AG04450 (cell line): ENCODE measurements around the gene GPR161. TPM values are rescaled to one million over a fixed set of nuclear protein-coding genes. Genes with fewer than 3 reads are reported as not detected.

Source experiments
- CTCF ChIA-PET: fragments of 300-600, 350-600 bp; formaldehyde crosslinking; extraction: SDS; loops from one replicate; lab custom pipeline; 2022; ENCODE audit warnings: antibody characterized with exemption, inconsistent platforms; lab: Charles Lee
- POLR2A ChIA-PET: fragments of 350-600 bp; formaldehyde crosslinking; extraction: SDS; loops from one replicate; lab custom pipeline; 2021; ENCODE audit warnings: antibody characterized with exemption, inconsistent platforms; lab: Yijun Ruan, JAX
- DNase-seq: peaks from one replicate; pipeline ENCODE4 v3.0.0-alpha.2; 2011; ENCODE audit warnings: low read depth, low spot score
- H3K27ac ChIP-seq: one replicate; pipeline ENCODE4 v1.5.1; 2012; ENCODE audit warnings: low read depth, low read length, control low read depth
- H3K27me3 ChIP-seq: one replicate; pipeline ENCODE4 v1.6.0; 2012; ENCODE audit warnings: low read length; ENCODE audit not compliant: control insufficient read depth, insufficient read depth
- H3K4me3 ChIP-seq: 2 replicates; pipeline ENCODE4 v1.5.1; 2011; ENCODE audit warnings: mild to moderate bottlenecking, low read depth, low read length, control low read depth
- H3K9me3 ChIP-seq: 2 replicates; pipeline ENCODE4 v1.5.1; 2012; ENCODE audit warnings: low read length; ENCODE audit not compliant: control insufficient read depth, insufficient read depth
- polyA plus RNA-seq: library from polyadenylated mRNA; depleted of rRNA; stranded (reverse); fragments of >200 nt; gene quantifications from 2 replicates; pipeline ENCODE4 v1.2.3, GENCODE V29; 2011
- TF ChIP-seq, protein P1 (sequence below): IDR thresholded peaks from 2 replicates; pipeline ENCODE4 v1.5.1; 2011; ENCODE audit warnings: low read depth, low read length, control low read depth, inconsistent platforms

The GPR161 gene
- polyA plus RNA-seq, 1 experiment = 14.1 TPM

DNA sequence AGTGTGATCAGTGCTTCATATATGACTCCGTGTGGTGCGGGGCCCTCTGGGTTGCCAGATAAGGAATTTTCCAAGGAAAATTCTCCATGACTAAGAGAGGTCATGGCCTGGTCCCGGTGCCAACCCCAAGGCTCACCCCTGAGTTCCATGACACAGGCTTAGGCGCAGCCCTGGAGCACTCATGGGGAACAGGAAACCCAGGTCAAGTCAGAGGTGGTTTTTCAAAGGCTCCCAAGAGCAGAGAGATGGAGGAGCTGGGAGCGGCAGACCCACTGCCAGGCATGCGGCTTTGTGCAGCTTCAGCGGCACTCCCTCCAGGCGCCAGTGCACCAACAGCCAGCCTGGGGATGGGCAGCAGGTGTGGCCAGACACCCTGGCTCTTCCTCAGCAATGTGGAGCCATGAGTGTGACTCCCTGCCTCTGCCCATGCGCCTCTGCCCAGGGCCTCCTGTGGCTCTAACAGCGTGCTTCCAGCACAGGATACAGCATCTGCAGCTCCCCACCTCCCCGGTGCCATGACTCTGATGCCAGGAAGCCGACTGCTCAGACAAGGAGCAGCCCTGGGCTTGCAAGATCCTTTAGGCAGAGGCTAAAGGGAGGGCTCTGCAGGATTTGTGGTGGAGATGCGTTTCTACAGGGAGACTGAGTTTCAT, 47.3 kb downstream of the GPR161 start:
- ChIA-PET CTCF (interaction anchor here (6.4 kb wide), 1 partner anchor 8 kb away, joined by 46 read pairs; no protein-coding TSS in a partner anchor), POLR2A (no interaction called here)
- H3K27me3 ChIP-seq = no peaks in the 10 kb centered on the region
- H3K9me3 ChIP-seq = no peaks in the 10 kb centered on the region
- DNase-seq = no peak
- TF ChIP-seq, protein P1, sequence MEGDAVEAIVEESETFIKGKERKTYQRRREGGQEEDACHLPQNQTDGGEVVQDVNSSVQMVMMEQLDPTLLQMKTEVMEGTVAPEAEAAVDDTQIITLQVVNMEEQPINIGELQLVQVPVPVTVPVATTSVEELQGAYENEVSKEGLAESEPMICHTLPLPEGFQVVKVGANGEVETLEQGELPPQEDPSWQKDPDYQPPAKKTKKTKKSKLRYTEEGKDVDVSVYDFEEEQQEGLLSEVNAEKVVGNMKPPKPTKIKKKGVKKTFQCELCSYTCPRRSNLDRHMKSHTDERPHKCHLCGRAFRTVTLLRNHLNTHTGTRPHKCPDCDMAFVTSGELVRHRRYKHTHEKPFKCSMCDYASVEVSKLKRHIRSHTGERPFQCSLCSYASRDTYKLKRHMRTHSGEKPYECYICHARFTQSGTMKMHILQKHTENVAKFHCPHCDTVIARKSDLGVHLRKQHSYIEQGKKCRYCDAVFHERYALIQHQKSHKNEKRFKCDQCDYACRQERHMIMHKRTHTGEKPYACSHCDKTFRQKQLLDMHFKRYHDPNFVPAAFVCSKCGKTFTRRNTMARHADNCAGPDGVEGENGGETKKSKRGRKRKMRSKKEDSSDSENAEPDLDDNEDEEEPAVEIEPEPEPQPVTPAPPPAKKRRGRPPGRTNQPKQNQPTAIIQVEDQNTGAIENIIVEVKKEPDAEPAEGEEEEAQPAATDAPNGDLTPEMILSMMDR = no peak
- no peak overlapping the region for H3K4me3 ChIP-seq
- peak overlapping the region; percentile 47 for H3K27ac ChIP-seq

DNA sequence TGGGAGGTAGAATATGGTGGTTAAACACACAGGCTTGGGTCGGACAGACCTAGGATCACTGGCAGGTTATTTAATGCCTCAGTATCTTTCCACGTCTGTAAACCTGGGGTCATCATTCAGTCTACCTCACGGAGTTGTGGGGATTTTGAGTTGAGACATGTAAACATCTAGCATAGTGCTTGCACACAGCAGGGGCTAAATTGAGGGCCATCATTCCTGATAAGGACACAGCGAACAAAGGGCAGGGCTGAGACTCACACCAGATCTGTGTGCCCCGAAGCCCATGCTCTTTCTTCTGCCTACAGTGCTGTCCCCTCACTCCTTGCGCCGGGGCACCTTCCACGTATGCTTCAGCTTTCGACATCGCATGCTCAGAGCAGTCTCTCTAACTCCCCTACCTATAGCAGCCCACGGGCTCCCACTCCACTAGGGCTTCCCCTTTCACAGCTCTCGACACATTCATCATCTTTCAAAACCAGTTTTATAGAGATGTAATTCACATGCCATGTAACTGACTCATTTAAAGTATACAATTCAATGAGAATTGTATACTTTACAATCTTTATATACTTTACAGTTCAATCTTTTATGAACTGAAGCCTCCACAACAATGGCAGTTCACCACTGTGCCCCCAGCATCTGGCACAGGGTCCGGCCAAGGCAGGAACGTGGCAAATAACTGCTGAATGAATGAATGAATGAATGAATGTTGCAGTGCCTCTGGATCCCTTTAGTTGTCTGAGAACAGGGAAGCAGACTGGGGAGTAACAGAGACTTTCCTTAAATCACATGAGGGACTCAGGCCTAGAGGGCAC, 48.0 kb downstream of the GPR161 start:
- Histone ChIP-seq H3K27me3 (no peaks in the 10 kb centered on the region), H3K4me3 (no peak overlapping the region), H3K9me3 (no peaks in the 10 kb centered on the region), H3K27ac (peak overlapping the region; percentile 47)
- ChIA-PET POLR2A (no interaction called here), CTCF (interaction anchor here (1.0 kb wide), 1 partner anchor 57 kb away, joined by 5 read pairs; no protein-coding TSS in a partner anchor)
- DNase-seq = no peak
- TF ChIP-seq, protein P1 = no peak

DNA sequence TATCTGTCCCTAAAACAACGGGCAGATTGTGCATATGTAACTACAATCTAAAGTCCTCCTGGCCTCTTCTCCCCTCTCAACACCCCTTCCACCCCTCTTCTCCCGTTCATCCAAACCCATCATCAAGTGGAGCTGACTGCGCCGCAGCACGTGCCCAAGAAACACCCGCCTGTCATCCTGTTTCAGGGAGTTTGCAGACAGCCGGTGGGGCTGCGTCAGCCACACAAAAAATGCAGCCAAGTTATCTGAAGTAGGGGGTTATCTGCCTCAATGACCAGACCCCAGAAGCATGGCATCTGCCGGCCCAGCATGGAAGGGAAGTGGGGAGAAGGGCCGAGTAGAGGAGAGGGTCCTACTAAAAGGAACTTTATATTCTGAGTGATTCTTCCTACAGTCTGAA, 49.0 kb downstream of the GPR161 start:
- Histone ChIP-seq H3K27ac (no peak overlapping the region), H3K4me3 (no peak overlapping the region), H3K27me3 (no peaks in the 10 kb centered on the region), H3K9me3 (no peaks in the 10 kb centered on the region)
- TF ChIP-seq, protein P1 = no peak
- no peak for DNase-seq
- POLR2A ChIA-PET = no interaction called here
- CTCF ChIA-PET = interaction anchor here (0.9 to 1.0 kb wide), 2 partner anchors 58 to 59 kb away, joined by 3 to 5 read pairs; no protein-coding TSS in a partner anchor

DNA sequence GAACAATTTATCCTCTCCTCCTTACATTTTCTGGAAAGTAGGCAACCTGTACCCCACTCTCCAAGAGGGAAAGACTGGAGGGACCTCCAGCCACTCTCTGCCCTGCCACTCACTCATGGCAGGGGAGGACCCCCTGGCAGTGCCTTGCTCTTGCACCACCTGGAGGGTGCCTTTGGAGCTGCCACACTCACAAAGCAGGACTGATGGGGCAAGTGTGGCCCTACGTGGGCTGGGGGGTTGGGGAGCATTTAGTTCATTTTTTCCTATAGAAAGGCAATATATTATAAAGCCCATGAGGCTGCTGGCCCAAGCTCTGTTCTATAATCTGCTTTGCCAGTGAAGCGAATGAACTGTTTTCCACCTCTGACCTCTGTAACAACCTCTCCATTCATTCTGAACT, 50.3 kb downstream of the GPR161 start:
- H3K9me3 ChIP-seq = no peaks in the 10 kb centered on the region
- ChIA-PET CTCF (interaction anchor here (0.6 to 1.5 kb wide), 5 partner anchors 16 to 377 kb away, joined by 3 to 12 read pairs (median 3); partner anchors contain the start of gene TIPRL), POLR2A (no interaction called here)
- no peak for DNase-seq
- H3K27me3 ChIP-seq = no peaks in the 10 kb centered on the region
- no peak overlapping the region for H3K4me3 ChIP-seq
- H3K27ac ChIP-seq = no peak overlapping the region
- TF ChIP-seq, protein P1 = no peak
